GM18520 (cell line): ENCODE measurements around the gene COPRS.
"Not testable (repeated sequence)": the region's sequence is repeated elsewhere in the genome, so short reads cannot be mapped to it uniquely, and the experiment has no call there.

Source experiments
- ATAC-seq: cut with Tn5 transposase; IDR thresholded peaks from one replicate; pipeline ENCODE4 v1.9.1; 2021; ENCODE audit not compliant: unreplicated experiment

Gene COPRS

DNA sequence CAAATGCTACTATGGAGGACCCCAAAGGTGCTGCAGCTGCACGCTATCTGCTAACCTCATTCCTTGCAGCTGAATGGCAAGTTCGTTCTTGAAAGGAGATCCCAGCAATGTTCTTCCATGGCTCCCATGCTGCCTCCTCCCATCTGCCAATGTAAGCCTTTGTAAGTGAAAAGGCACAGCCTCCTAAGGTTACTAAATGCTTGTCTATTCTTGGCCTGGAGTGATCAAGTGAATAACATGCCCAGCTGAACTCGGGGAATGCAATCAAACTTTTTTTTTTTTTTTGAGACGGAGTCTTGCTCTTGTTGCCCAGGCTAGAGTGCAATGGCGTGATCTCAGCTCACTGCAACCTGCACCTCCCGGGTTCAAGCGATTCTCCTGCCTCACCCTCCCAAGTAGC lies 49.2 kb downstream of the COPRS start:
- ATAC-seq, result not testable (repeated sequence)

DNA sequence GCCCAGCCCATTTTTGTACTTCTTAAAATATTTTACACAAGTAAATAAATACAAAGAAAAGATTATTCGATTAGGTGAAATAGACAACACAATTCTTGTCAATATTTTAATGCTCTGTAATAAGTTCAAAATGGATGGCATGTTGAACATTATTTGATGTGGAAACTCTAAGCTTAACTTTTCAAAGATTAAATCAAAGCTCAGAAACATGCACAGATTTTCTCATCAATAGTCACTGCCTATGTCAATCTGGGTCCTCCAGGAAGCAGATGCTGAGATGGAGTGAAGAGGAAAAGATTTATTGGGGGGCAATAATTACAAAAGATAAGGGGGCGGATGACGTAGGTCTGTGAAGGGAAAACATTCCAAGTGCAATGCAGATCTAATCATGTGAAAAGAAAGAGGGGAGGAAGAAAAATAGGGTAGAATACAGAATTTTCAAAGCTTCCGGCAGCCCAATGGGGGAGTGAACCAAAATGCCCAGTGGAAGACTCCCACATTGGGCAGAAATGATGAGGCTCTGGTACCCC lies 50.5 kb downstream of the COPRS start:
- no peak for ATAC-seq

DNA sequence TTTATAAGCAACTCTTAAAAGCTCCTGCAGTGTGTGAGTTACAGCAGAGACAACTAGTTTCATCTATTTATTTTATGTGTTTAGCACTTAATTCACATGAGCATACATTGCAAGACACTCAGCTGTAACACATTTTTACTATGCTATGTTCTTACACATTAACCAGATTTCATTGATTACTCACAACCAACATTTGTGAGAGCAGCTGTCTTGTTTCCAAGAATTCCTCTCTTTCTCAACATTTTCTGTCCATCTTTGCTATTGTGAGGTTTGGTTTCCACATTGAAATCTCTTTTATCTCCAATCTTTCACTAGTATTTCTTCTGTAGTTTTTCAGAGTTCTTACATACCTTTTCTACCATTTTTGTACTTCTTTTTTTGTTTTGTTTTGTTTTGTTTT lies 51.2 kb downstream of the COPRS start:
- no peak for ATAC-seq

DNA sequence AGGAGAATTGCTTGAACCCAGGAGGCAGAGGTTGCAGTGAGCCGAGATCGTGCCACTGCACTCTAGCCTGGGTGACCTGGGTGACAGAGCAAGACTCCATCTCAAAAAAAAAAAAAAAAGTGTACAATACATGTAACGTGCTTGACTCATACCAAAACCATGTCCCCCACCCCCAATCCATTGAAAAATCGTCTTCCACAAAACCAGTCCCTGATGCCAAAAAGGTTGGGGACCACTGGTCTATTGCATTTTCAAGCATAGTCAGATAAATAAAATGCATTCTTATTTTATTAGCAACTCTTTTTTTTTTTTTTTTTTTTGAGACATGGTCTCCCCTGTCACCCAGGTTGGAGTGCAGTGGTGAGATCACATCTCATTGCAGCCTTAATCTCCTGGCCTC lies 52.1 kb downstream of the COPRS start:
- no peak for ATAC-seq

DNA sequence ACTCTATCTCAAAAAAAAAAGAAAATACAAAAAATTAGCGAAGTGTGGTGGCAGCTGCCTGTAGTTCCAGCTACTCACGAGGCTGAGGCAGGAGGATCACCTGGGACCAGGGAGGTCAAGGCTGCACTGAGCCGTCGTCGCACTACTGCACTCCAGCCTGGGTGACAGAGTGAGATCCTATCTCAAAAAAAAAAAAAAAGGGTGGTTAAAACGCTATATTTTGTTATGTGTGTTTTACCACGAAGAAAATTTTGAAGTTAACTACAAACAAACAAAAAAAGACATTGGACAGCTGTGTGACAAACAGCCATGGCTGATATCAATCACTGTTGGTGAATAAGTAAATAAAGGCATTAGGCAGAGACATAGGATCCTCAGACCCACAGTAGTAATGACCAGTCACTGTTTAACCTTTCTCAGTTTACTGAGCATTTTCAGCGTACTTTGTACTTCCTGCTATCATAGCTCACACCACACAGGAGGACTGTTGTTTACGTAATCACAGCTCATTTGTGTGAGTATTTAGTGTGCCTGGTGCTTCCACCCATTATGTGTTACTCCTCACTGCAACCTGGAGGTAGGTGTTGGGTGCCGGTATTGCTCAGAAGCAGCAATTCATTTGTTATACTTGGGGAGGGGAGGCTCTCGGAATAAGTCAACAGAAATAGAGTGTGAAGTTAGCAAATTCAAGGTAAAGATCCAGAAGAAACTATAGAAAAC lies 55.4 kb downstream of the COPRS start:
- no peak for ATAC-seq

DNA sequence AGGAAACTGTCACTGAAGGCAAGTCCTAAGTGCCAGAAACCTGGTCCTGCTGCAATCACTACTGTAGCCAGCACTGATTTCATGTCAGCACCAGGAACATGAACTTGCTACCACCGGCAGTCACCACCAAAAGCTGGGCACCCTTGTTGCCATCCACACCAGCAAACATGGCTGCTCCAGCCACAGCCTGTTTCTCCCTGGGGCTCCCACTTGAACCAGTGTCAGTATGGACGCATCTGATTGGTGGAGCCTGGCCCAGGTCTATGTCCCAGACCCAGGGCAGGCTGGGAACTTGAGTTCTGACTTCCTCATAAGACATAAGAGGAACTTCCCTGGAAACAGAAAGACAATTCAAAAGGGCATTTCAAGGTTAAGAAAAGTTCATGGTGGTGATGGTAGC lies 56.5 kb downstream of the COPRS start:
- ATAC-seq, result no peak
